Measurements from ENCODE around the gene RNF187. TPM values are rescaled to one million over a fixed set of nuclear protein-coding genes. Genes with fewer than 3 reads are reported as not detected.

The RNF187 gene
- total and polyA plus RNA-seq, 4 donors: 27.5 to 130 (median 37.2) TPM

DNA sequence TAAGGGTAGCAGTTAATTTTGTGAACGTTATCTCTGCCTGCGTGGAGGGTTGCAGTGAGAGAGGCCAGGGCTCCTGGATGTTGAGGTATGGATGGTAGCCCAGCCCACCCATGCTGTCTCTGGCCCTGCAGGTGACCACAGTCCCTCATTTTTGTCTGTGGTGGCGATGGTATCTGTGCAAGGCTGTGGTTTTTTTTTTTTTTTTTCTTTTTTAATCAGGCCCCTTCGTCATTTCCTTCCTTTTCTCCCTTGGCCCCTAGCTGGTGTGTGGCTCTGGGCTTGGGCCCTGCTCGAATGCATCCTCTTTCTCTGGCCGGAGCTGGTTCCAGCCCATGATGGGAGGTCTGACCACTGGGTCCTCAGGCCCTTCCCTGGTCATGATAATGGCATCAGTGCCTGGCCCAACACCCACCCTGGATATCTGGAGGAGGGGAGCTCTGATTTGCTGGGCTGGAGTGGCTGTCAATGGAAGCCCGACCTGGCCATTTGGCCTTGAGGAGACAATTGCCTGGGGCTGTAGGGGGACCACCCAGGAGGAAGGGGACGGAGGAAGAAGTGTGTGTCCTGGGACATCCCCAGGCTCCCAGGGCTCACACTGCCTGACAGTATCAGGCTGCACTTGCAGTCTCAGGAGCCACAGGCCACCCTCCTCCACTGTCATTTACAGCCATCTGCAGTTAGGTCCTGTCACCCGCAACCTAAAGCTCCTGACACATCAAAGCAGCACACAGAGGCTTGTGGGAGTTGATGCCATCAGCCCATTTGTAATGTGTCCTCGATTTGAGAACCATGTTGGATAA is 8.1 kb upstream of the RNF187 start:
- Histone ChIP-seq H3K9ac (ENCODE audit: insufficient read depth in 1 of 2, low read length in 2 of 2) (no peak overlapping the region), H3K27ac (ENCODE audit: low read depth in 1 of 2, low read length in 1 of 2) (peak overlapping the region in 1 of 2 donors; percentile 45), H3K4me3 (no peak overlapping the region), H3K9me3 (ENCODE audit: control insufficient read depth in 4 of 4, insufficient read depth in 3 of 4, low read length in 3 of 4) (peaks cover 0 to 2% (median 0%) of the 10 kb centered on the region in 4 donors), H3K36me3 (ENCODE audit: control insufficient read depth in 4 of 4, insufficient read depth in 4 of 4, low read length in 4 of 4) (no peaks in the 10 kb centered on the region), H3K4me1 (ENCODE audit: control insufficient read depth in 5 of 5, insufficient read depth in 5 of 5, low read length in 5 of 5) (peaks cover 0 to 4% (median 0%) of the 10 kb centered on the region in 5 donors), H3K27me3 (ENCODE audit: control insufficient read depth in 3 of 3, insufficient read depth in 3 of 3, low read length in 2 of 3) (peaks cover 0 to 6% (median 4%) of the 10 kb centered on the region in 3 donors)
- WGBS, 2 donors: 30 to 55% methylated on average over 10 of the region's 10 CpGs
- ATAC-seq (ENCODE audit: insufficient read depth, low FRiP score) (no peak), DNase-seq (no peak)
- TF ChIP-seq, protein P1, sequence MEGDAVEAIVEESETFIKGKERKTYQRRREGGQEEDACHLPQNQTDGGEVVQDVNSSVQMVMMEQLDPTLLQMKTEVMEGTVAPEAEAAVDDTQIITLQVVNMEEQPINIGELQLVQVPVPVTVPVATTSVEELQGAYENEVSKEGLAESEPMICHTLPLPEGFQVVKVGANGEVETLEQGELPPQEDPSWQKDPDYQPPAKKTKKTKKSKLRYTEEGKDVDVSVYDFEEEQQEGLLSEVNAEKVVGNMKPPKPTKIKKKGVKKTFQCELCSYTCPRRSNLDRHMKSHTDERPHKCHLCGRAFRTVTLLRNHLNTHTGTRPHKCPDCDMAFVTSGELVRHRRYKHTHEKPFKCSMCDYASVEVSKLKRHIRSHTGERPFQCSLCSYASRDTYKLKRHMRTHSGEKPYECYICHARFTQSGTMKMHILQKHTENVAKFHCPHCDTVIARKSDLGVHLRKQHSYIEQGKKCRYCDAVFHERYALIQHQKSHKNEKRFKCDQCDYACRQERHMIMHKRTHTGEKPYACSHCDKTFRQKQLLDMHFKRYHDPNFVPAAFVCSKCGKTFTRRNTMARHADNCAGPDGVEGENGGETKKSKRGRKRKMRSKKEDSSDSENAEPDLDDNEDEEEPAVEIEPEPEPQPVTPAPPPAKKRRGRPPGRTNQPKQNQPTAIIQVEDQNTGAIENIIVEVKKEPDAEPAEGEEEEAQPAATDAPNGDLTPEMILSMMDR (IDR thresholded peaks at IDR 0.05; ENCODE audit: control extremely low read depth, extremely low read depth): no peak

DNA sequence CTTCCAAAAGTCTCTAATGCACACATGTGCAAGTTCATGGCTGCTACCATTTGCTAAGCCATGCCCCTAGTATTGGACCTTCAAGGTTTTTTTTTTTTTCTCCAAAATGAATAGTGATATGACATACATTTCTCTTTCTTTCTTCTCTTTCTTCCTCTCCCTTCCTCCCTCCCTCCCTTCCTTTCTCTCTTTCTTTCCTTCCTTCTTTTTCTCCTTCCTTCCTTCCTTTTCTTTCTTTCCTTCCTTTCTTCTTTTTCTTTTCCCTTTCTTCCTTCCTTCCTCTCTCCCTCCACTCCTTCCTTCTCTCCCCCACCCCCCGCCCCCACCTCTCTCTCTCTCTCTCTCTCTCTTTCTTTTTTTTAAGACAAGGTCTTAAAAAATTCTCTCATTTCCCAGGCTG is 3.4 kb upstream of the RNF187 start:
- ATAC-seq (ENCODE audit: insufficient read depth, low FRiP score) (no peak), DNase-seq (no peak)
- Histone ChIP-seq H3K4me1 (ENCODE audit: control insufficient read depth in 5 of 5, insufficient read depth in 5 of 5, low read length in 5 of 5) (peaks cover 0 to 21% (median 8%) of the 10 kb centered on the region in 5 donors), H3K9ac (ENCODE audit: insufficient read depth in 1 of 2, low read length in 2 of 2) (no peak overlapping the region), H3K27me3 (ENCODE audit: control insufficient read depth in 3 of 3, insufficient read depth in 3 of 3, low read length in 2 of 3) (no peaks in the 10 kb centered on the region), H3K9me3 (ENCODE audit: control insufficient read depth in 4 of 4, insufficient read depth in 3 of 4, low read length in 3 of 4) (no peaks in the 10 kb centered on the region), H3K36me3 (ENCODE audit: control insufficient read depth in 4 of 4, insufficient read depth in 4 of 4, low read length in 4 of 4) (peaks cover 0 to 3% (median 0%) of the 10 kb centered on the region in 4 donors), H3K4me3 (no peak overlapping the region), H3K27ac (ENCODE audit: low read depth in 1 of 2, low read length in 1 of 2) (no peak overlapping the region)
- 100% methylated on average over 1 of the region's 1 CpG for WGBS, 2 donors
- TF ChIP-seq, protein P1 (IDR thresholded peaks at IDR 0.05; ENCODE audit: control extremely low read depth, extremely low read depth): no peak

DNA sequence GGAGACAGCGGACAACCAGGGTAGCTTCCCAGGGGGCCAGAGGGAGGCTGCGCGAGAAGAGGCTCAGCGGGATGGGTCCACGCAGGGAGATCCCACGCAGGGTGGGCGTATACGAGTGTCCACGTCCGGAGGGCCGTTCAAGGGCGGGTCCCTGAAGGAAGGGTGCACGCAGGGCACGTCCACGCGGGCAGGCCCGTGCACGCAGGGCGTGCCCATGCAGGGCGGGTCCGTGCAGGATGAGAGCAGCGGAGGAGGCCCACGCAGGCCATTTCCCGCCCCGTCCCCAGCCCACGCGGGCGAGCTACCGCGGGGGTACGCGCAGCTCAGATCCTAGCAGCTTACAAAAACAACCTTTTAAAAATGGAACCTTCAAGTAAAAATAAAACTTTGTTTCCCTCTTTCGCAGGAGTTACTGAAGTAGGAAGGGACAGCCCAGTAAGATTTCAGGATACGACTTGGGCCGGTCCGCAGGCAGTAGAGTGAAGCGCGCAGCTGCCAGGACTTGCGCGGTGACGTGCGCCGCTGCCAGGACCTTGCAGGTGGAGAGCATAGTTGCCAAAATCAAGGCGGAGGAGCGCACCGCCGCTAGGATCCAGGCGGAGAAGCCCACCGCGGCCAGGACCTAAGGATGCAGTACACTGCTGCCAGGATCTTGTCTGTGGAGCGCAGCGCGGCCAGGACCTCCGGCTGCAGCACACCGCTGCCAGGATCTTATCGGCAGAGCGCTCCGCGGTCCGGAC is 416 bp upstream of the RNF187 start:
- Histone ChIP-seq H3K9ac (ENCODE audit: insufficient read depth in 1 of 2, low read length in 2 of 2) (peak overlapping the region; percentile 94), H3K4me3 (peak overlapping the region; percentile 90), H3K36me3 (ENCODE audit: control insufficient read depth in 4 of 4, insufficient read depth in 4 of 4, low read length in 4 of 4) (peaks cover 0 to 12% (median 9%) of the 10 kb centered on the region in 4 donors), H3K27me3 (ENCODE audit: control insufficient read depth in 3 of 3, insufficient read depth in 3 of 3, low read length in 2 of 3) (no peaks in the 10 kb centered on the region), H3K27ac (ENCODE audit: low read depth in 1 of 2, low read length in 1 of 2) (peak overlapping the region; percentile 100), H3K9me3 (ENCODE audit: control insufficient read depth in 4 of 4, insufficient read depth in 3 of 4, low read length in 3 of 4) (no peaks in the 10 kb centered on the region), H3K4me1 (ENCODE audit: control insufficient read depth in 5 of 5, insufficient read depth in 5 of 5, low read length in 5 of 5) (peaks cover 0 to 21% (median 9%) of the 10 kb centered on the region in 5 donors)
- DNase-seq: peak; percentile 89 to 93 (median 92)
- TF ChIP-seq, protein P1 (IDR thresholded peaks at IDR 0.05; ENCODE audit: control extremely low read depth, extremely low read depth): no peak
- WGBS, 2 donors: 0% methylated on average over 59 to 60 of the region's 60 CpGs
- peak; percentile 91 for ATAC-seq (ENCODE audit: insufficient read depth, low FRiP score)
